ENCODE results near the gene KRT37.
A peak's percentile ranks its signal among the peaks of the same experiment; 100 is the strongest.

Gene KRT37

GRCh38 chr17:41386227-41386626 lies 38.2 kb downstream of the KRT37 start:
- Histone ChIP-seq H3K4me3 (ENCODE audit: low read depth, low read length) (no peak overlapping the region), H3K9me3 (ENCODE audit: control insufficient read depth, insufficient read depth, low read depth, low read length) (no peaks in the 10 kb centered on the region), H3K36me3 (ENCODE audit: control insufficient read depth in 2 of 2, insufficient read depth in 1 of 2, low read length in 2 of 2) (no peaks in the 10 kb centered on the region), H3K4me1 (ENCODE audit: control insufficient read depth, insufficient read depth, low read length) (peaks cover 2% of the 10 kb centered on the region; the same call in 1 of the 2 replicates), H3K27ac (ENCODE audit: extremely low read depth, low read depth, low read length) (no peak overlapping the region)
- POLR2A ChIA-PET: no interaction called here
- peak; percentile 95 for TF ChIP-seq ZNF791 (tag by site-specific recombination; IDR thresholded peaks at IDR 0.05)
- peak; percentile 92 for TF ChIP-seq SETDB1 (IDR thresholded peaks at IDR 0.05; ENCODE audit: insufficient read length, low read length)
- TF ChIP-seq ZNF132 (tag by site-specific recombination; IDR thresholded peaks at IDR 0.05; ENCODE audit: borderline replicate concordance): no peak
- TF ChIP-seq ZNF747 (tag by site-specific recombination; IDR thresholded peaks at IDR 0.05): no peak
- no peak for TF ChIP-seq ZBTB26 (tag by site-specific recombination; optimal IDR thresholded peaks at IDR 0.05)
- no peak for TF ChIP-seq ZNF211 (tag by site-specific recombination; IDR thresholded peaks at IDR 0.05; ENCODE audit: low read depth)
- TF ChIP-seq TRIM28 (IDR thresholded peaks at IDR 0.05; ENCODE audit: borderline replicate concordance, low read length): peak; percentile 17; the same call in 1 of the 2 replicates
- no peak for TF ChIP-seq YY1 (tag by site-specific recombination; IDR thresholded peaks at IDR 0.05)
- CTCF ChIA-PET: interaction anchor here (1.9 kb wide), 1 partner anchor 163 kb away, joined by 3 read pairs; no protein-coding TSS in a partner anchor

- Histone ChIP-seq H3K36me3 (ENCODE audit: control insufficient read depth in 2 of 2, insufficient read depth in 1 of 2, low read length in 2 of 2) (no peaks in the 10 kb centered on the region), H3K4me3 (ENCODE audit: low read depth, low read length) (no peak overlapping the region), H3K4me1 (ENCODE audit: control insufficient read depth, insufficient read depth, low read length) (no peaks in the 10 kb centered on the region), H3K27ac (ENCODE audit: extremely low read depth, low read depth, low read length) (no peak overlapping the region), H3K9me3 (ENCODE audit: control insufficient read depth, insufficient read depth, low read depth, low read length) (no peaks in the 10 kb centered on the region)
- TF ChIP-seq ZNF48 (tag by site-specific recombination; IDR thresholded peaks at IDR 0.05) (no peak), ZNF211 (tag by site-specific recombination; IDR thresholded peaks at IDR 0.05; ENCODE audit: low read depth) (no peak), REST (tag by site-specific recombination; IDR thresholded peaks at IDR 0.05) (no peak), ZBTB11 (tag by site-specific recombination; conservative IDR thresholded peaks at IDR 0.05; ENCODE audit: low read depth) (no peak), ZNF521 (tag by site-specific recombination; IDR thresholded peaks at IDR 0.05) (no peak), ZSCAN23 (tag by site-specific recombination; IDR thresholded peaks at IDR 0.05) (no peak), ZNF354C (tag by site-specific recombination; IDR thresholded peaks at IDR 0.05; ENCODE audit: borderline replicate concordance, low read depth) (no peak), ZNF510 (tag by site-specific recombination; IDR thresholded peaks at IDR 0.05; ENCODE audit: insufficient replicate concordance) (no peak), RBAK (tag by site-specific recombination; IDR thresholded peaks at IDR 0.05) (no peak)
- ChIA-PET CTCF (interaction anchor here (0.9 kb wide), 1 partner anchor 151 kb away, joined by 5 read pairs; no protein-coding TSS in a partner anchor), POLR2A (no interaction called here)
Measured at GRCh38 chr17:41383690-41384089, 40.7 kb downstream of the KRT37 start.
